HEK293 (cell line): ENCODE measurements around the gene CYP4F22.

Experiments
- CTCF ChIA-PET: fragments of 350-600 bp; formaldehyde crosslinking; extraction: SDS; loops from one replicate; lab custom pipeline; 2021; ENCODE audit warnings: antibody characterized with exemption; lab: Yijun Ruan, JAX
- POLR2A ChIA-PET: fragments of 300-600 bp; formaldehyde crosslinking; extraction: SDS; loops from one replicate; lab custom pipeline; 2020; ENCODE audit warnings: antibody characterized with exemption, inconsistent platforms; lab: Yijun Ruan, JAX
- H3K27ac ChIP-seq: fragments of 200-500 bp; sonication (Bioruptor generic); 2 replicates; pipeline ENCODE4 v1.5.1; 2014; ENCODE audit warnings: low read depth, low read length, control low read depth, inconsistent platforms; ENCODE audit errors: extremely low read depth
- H3K36me3 ChIP-seq, 2 experiments: fragments of 200-500 bp in 1 of 2; sonication (Bioruptor generic) in 1 of 2; 1 replicate in 1 of 2; 2 replicates in 1 of 2; pipeline ENCODE4 v1.5.1; 2014 to 2017; ENCODE audit warnings: inconsistent platforms in 2 of 2, low read length in 2 of 2; ENCODE audit not compliant: control insufficient read depth in 2 of 2, insufficient read depth in 1 of 2
- H3K4me1 ChIP-seq: fragments of 200-500 bp; sonication (Bioruptor generic); 2 replicates; pipeline ENCODE4 v1.5.1; 2014; ENCODE audit warnings: mild to moderate bottlenecking, low read length, inconsistent platforms; ENCODE audit not compliant: control insufficient read depth, insufficient read depth
- H3K4me3 ChIP-seq: 2 replicates; pipeline ENCODE4 v1.5.1; 2011; ENCODE audit warnings: low read depth, mild to moderate bottlenecking, control low read depth, low read length, moderate library complexity
- H3K9me3 ChIP-seq: fragments of 200-500 bp; sonication (Bioruptor generic); 2 replicates; pipeline ENCODE4 v1.5.1; 2014; ENCODE audit warnings: low read depth, low read length, inconsistent platforms; ENCODE audit not compliant: control insufficient read depth, insufficient read depth
- OVOL3 ChIP-seq: fragments of 450-650 bp; formaldehyde crosslinking; IDR thresholded peaks from 2 replicates; pipeline ENCODE4 v1.5.1; 2016; ENCODE audit warnings: missing biosample characterization, missing genetic modification characterization
- PRDM2 ChIP-seq: fragments of 450-650 bp; formaldehyde crosslinking; IDR thresholded peaks from 2 replicates; pipeline ENCODE4 v1.5.1; 2016; ENCODE audit warnings: missing biosample characterization, missing genetic modification characterization, borderline replicate concordance
- TRIM28 ChIP-seq: IDR thresholded peaks from 2 replicates; pipeline ENCODE4 v1.6.1; 2011; ENCODE audit warnings: low read length, control low read depth, borderline replicate concordance
- YY2 ChIP-seq: fragments of 450-650 bp; formaldehyde crosslinking; IDR thresholded peaks from 2 replicates; pipeline ENCODE4 v1.5.1; 2016; ENCODE audit warnings: missing biosample characterization, missing genetic modification characterization
- ZBTB48 ChIP-seq: fragments of 450-650 bp; formaldehyde crosslinking; IDR thresholded peaks from 2 replicates; pipeline ENCODE4 v1.5.1; 2016; ENCODE audit warnings: missing biosample characterization, missing genetic modification characterization
- ZBTB49 ChIP-seq: fragments of 450-650 bp; formaldehyde crosslinking; IDR thresholded peaks from 2 replicates; pipeline ENCODE4 v1.5.1; 2016; ENCODE audit warnings: missing biosample characterization, missing genetic modification characterization, low read depth
- ZBTB7A ChIP-seq: fragments of 450-650 bp; formaldehyde crosslinking; IDR thresholded peaks from 2 replicates; pipeline ENCODE4 v1.5.1; 2016; ENCODE audit warnings: low read depth, missing biosample characterization, missing genetic modification characterization
- ZNF132 ChIP-seq: fragments of 450-650 bp; formaldehyde crosslinking; IDR thresholded peaks from 2 replicates; pipeline ENCODE4 v1.5.1; 2017; ENCODE audit warnings: missing biosample characterization, missing genetic modification characterization, borderline replicate concordance
- ZNF140 ChIP-seq: fragments of 450-650 bp; formaldehyde crosslinking; IDR thresholded peaks from 2 replicates; pipeline ENCODE4 v1.5.1; 2016; ENCODE audit warnings: missing biosample characterization, missing genetic modification characterization
- ZNF292 ChIP-seq: fragments of 450-650 bp; formaldehyde crosslinking; IDR thresholded peaks from 2 replicates; pipeline ENCODE4 v1.5.1; 2016; ENCODE audit warnings: low read depth, missing biosample characterization, missing genetic modification characterization, borderline replicate concordance
- ZNF621 ChIP-seq: fragments of 450-650 bp; formaldehyde crosslinking; IDR thresholded peaks from 2 replicates; pipeline ENCODE4 v1.5.1; 2017; ENCODE audit warnings: missing biosample characterization, missing genetic modification characterization
- ZNF629 ChIP-seq: fragments of 450-650 bp; formaldehyde crosslinking; IDR thresholded peaks from 2 replicates; pipeline ENCODE4 v1.5.1; 2017; ENCODE audit warnings: missing biosample characterization, missing genetic modification characterization
- ZNF664 ChIP-seq: fragments of 450-650 bp; formaldehyde crosslinking; IDR thresholded peaks from 2 replicates; pipeline ENCODE4 v1.5.1; 2016; ENCODE audit warnings: missing biosample characterization, missing genetic modification characterization

The CYP4F22 gene

GRCh38 chr19:15595069-15595468 is 86.7 kb downstream of the CYP4F22 start:
- Histone ChIP-seq H3K36me3 (no peaks in the 10 kb centered on the region), H3K9me3 (no peaks in the 10 kb centered on the region), H3K27ac (no peak overlapping the region), H3K4me3 (no peak overlapping the region), H3K4me1 (no peaks in the 10 kb centered on the region)
- POLR2A ChIA-PET, result no interaction called here
- no peak for TF ChIP-seq ZBTB48 (tag by site-specific recombination)
- no peak for TF ChIP-seq ZNF629 (tag by site-specific recombination)
- TF ChIP-seq TRIM28, result no peak
- no peak for TF ChIP-seq ZNF664
- no peak for TF ChIP-seq ZNF140 (tag by site-specific recombination)
- TF ChIP-seq ZBTB49 (tag by site-specific recombination), result no peak
- TF ChIP-seq OVOL3 (tag by site-specific recombination), result no peak
- no peak for TF ChIP-seq ZNF132
- TF ChIP-seq ZNF292 (tag by site-specific recombination), result no peak
- no peak for TF ChIP-seq ZNF621 (tag by site-specific recombination)
- no peak for TF ChIP-seq YY2 (tag by site-specific recombination)
- TF ChIP-seq ZBTB7A, result no peak
- TF ChIP-seq PRDM2 (tag by site-specific recombination), result no peak
- CTCF ChIA-PET, result no interaction called here
